GM12878 (cell line): ENCODE measurements around the gene KRTAP10-7. TPM values are rescaled to one million over a fixed set of nuclear protein-coding genes. Genes with fewer than 3 reads are reported as not detected.

ENCODE experiments used
- ATAC-seq: fragments of 200-7000 bp; cut with Tn5 transposase; 3 replicates; pipeline ENCODE4 v1.9.1; 2020; ENCODE audit warnings: mild to moderate bottlenecking, moderate library complexity
- BruUV-seq: library from RNA; stranded (reverse); fragments of 400-500 nt; replicated peaks from 2 replicates; lab custom pipeline; 2021; lab: Mats Ljungman, UMichigan
- CTCF ChIA-PET: fragments of 300-600 bp; sonication (Branson Sonifier 250); formaldehyde crosslinking; extraction: SDS; loops from one replicate; lab custom pipeline; 2021; ENCODE audit warnings: inconsistent platforms; lab: Yijun Ruan, JAX
- POLR2A ChIA-PET: fragments of 350-600 bp; formaldehyde crosslinking; extraction: SDS; loops from one replicate; lab custom pipeline; 2021; ENCODE audit warnings: inconsistent platforms; lab: Charles Lee
- RAD21 ChIA-PET: fragments of 300-600 bp; sonication (Branson Sonifier 250); formaldehyde crosslinking; loops from one replicate; lab custom pipeline; 2023; ENCODE audit warnings: antibody characterized with exemption; ENCODE audit not compliant: unreplicated experiment; lab: Charles Lee
- SMC1A ChIA-PET: fragments of 300-600 bp; sonication (Branson Sonifier 250); formaldehyde crosslinking; loops from one replicate; lab custom pipeline; 2023; ENCODE audit not compliant: unreplicated experiment, uncharacterized antibody; lab: Charles Lee
- DNase-seq: peaks from one replicate; pipeline ENCODE4 v3.0.0-alpha.2; 2011; ENCODE audit warnings: low read depth, low spot score
- FAIRE-seq: peaks from 3 replicates; lab custom pipeline; 2011; peaks lifted over from hg19 to GRCh38; lab: Jason Lieb, UNC
- H2AFZ ChIP-seq: 2 replicates; pipeline ENCODE4 v1.6.0; 2011; ENCODE audit warnings: low read depth, low read length, control low read depth; ENCODE audit not compliant: control insufficient read depth
- H3K27ac ChIP-seq: 2 replicates; pipeline ENCODE4 v1.5.1; 2011; ENCODE audit warnings: control low read depth; ENCODE audit not compliant: control insufficient read depth, insufficient read depth
- H3K27me3 ChIP-seq, 2 experiments: replicated peaks in 1 of 2; 2 replicates each; pipeline versions ENCODE4 v1.6.0 to v1.6.1; 2011; ENCODE audit warnings: low read length in 1 of 2; ENCODE audit not compliant: control insufficient read depth in 2 of 2, insufficient read depth in 2 of 2
- H3K36me3 ChIP-seq, 2 experiments: 2 replicates each; pipeline ENCODE4 v1.5.1; 2011; ENCODE audit warnings: low read length in 1 of 2; ENCODE audit not compliant: control insufficient read depth in 2 of 2, insufficient read depth in 2 of 2
- H3K4me1 ChIP-seq: 2 replicates; pipeline ENCODE4 v1.6.1; 2011; ENCODE audit warnings: mild to moderate bottlenecking, low read length, moderate library complexity, mixed read lengths; ENCODE audit not compliant: control insufficient read depth, insufficient read depth
- H3K4me2 ChIP-seq: 2 replicates; pipeline ENCODE4 v1.6.0; 2011; ENCODE audit warnings: control low read depth; ENCODE audit not compliant: control insufficient read depth, insufficient read depth
- H3K4me3 ChIP-seq: fragments of 200-600 bp; sonication (generic); 2 replicates; pipeline ENCODE4 v1.5.1; 2016
- H3K79me2 ChIP-seq: 2 replicates; pipeline ENCODE4 v1.6.0; 2011; ENCODE audit warnings: low read length; ENCODE audit not compliant: control insufficient read depth, insufficient read depth
- H3K9ac ChIP-seq: 2 replicates; pipeline ENCODE4 v1.8.0; 2011; ENCODE audit warnings: low read length, control low read depth, mixed read lengths; ENCODE audit not compliant: control insufficient read depth, insufficient read depth
- H3K9me3 ChIP-seq: replicated peaks from 3 replicates; pipeline ENCODE4 v1.5.1; 2011; ENCODE audit warnings: mild to moderate bottlenecking, low read length; ENCODE audit not compliant: control insufficient read depth, insufficient read depth
- H4K20me1 ChIP-seq: 2 replicates; pipeline ENCODE4 v1.6.0; 2011; ENCODE audit not compliant: control insufficient read depth, insufficient read depth
- ATF7 ChIP-seq: fragments of 450-650 bp; IDR thresholded peaks from 2 replicates; pipeline ENCODE4 v1.6.1; 2016; ENCODE audit warnings: low read depth, mild to moderate bottlenecking
- BRCA1 ChIP-seq: IDR thresholded peaks from 2 replicates; pipeline ENCODE4 v1.6.1; 2011; ENCODE audit warnings: low read depth, low read length, improper control_type of control experiment
- CEBPZ ChIP-seq: fragments of 150-350 bp; IDR thresholded peaks from 2 replicates; pipeline ENCODE4 v1.6.1; 2016; ENCODE audit warnings: low read depth, low read length
- ESRRA ChIP-seq: IDR thresholded peaks from 2 replicates; pipeline ENCODE4 v1.6.1; 2012; ENCODE audit warnings: mild to moderate bottlenecking, low read length, improper control_type of control experiment
- HDAC6 ChIP-seq: fragments of 200-600 bp; sonication (generic); IDR thresholded peaks from one replicate; pipeline ENCODE4 v1.8.0; 2017; ENCODE audit warnings: antibody characterized with exemption; ENCODE audit not compliant: unreplicated experiment
- PBX3 ChIP-seq: IDR thresholded peaks from 2 replicates; pipeline ENCODE4 v1.6.1; 2011; ENCODE audit warnings: mild to moderate bottlenecking, low read depth, low read length, moderate library complexity; ENCODE audit not compliant: insufficient replicate concordance
- WRNIP1 ChIP-seq: IDR thresholded peaks from 2 replicates; pipeline ENCODE4 v1.6.1; 2011; ENCODE audit warnings: low read depth, low read length, improper control_type of control experiment, borderline replicate concordance
- ZBTB4 ChIP-seq: fragments of 450-650 bp; formaldehyde crosslinking; IDR thresholded peaks from 2 replicates; pipeline ENCODE4 v1.4.0; 2022; ENCODE audit warnings: mild to moderate bottlenecking, moderate library complexity
- ZNF274 ChIP-seq: IDR thresholded peaks from one replicate; pipeline ENCODE4 v1.8.0; 2011; ENCODE audit not compliant: insufficient read length, insufficient read depth
- ZNF687 ChIP-seq: fragments of 450-650 bp; IDR thresholded peaks from 2 replicates; pipeline ENCODE4 v1.6.1; 2017; ENCODE audit warnings: mild to moderate bottlenecking, moderate library complexity
- WGBS: methylation state at CpG from one replicate; pipeline ENCODE4 v1.1.6; 2016; ENCODE audit warnings: low lambda C conversion rate; ENCODE audit not compliant: insufficient replicate concordance, insufficient coverage; ENCODE audit errors: missing lambda C conversion rate; 5-methylcytosine and 5-hydroxymethylcytosine counted together
- in situ Hi-C: fragments of 300-500 bp; cut with MboI; formaldehyde crosslinking; loops from 9 replicates; pipeline ENCODE4 v1.14.3; 2018; ENCODE audit warnings: mixed read lengths
- intact Hi-C: fragments of 100-400 bp; cut with micrococcal nuclease; formaldehyde crosslinking; loops from one replicate; pipeline ENCODE4 v1.14.2; 2022; ENCODE audit not compliant: unreplicated experiment
- polyA plus RNA-seq, 11 experiments: library from polyadenylated mRNA; depleted of rRNA in 4 of 11; unstranded in 6 of 11; stranded (reverse) in 5 of 11; fragments of >200 nt; fragmentation: Nextera tagmentation in 4 of 11; fragmentation: Illumina TruSeq in 1 of 11; extraction: Ambion mirVana in 4 of 11; extraction: Trizol in 1 of 11; gene quantifications; 1 replicate in 1 of 11; 2 replicates in 10 of 11; pipeline versions ENCODE4 v1.2.1 to v1.2.3, GENCODE V29; 2011 to 2016; ENCODE audit warnings: inconsistent platforms in 2 of 11, missing spikeins in 2 of 11, low read depth in 1 of 11
- total RNA-seq, 4 experiments: library from RNA; depleted of rRNA in 3 of 4; stranded (reverse); fragments of >200 nt in 3 of 4; fragmentation: Illumina TruSeq in 1 of 4; extraction: Trizol in 1 of 4; gene quantifications; 2 replicates each; pipeline versions ENCODE4 v1.2.1 to v1.2.3, GENCODE V29; 2013 to 2021

KRTAP10-7 gene
- total and polyA plus RNA-seq, 10 of the 15 experiments (the other 5 are each of a cell fraction or from before 2014, with no cell fraction given): not detected

- TF ChIP-seq PBX3 (no peak), BRCA1 (no peak), ZNF274 (no peak)
Measured at GRCh38 chr21:44603109-44603875, 2.9 kb downstream of the KRTAP10-7 start (continued).

GRCh38 chr21:44603911-44604310 is 3.5 kb downstream of the KRTAP10-7 start:
- DNase-seq (no peak), ATAC-seq (no peak), FAIRE-seq (no peak)
- Histone ChIP-seq H3K27me3 (no peaks in the 10 kb centered on the region), H2AFZ (no peak overlapping the region), H3K79me2 (no peaks in the 10 kb centered on the region), H3K4me3 (no peak overlapping the region), H3K4me2 (no peak overlapping the region), H3K4me1 (no peaks in the 10 kb centered on the region), H3K27ac (no peak overlapping the region), H3K36me3 (no peaks in the 10 kb centered on the region), H3K9me3 (no peaks in the 10 kb centered on the region; the same call in 2 of the 3 replicates), H3K9ac (no peak overlapping the region), H4K20me1 (no peaks in the 10 kb centered on the region)
- ChIA-PET CTCF (no interaction called here), RAD21 (no interaction called here), SMC1A (no interaction called here), POLR2A (no interaction called here)
- intact Hi-C loops: no loop called here
- WGBS: 23% methylated on average over 8 of the region's 8 CpGs
- in situ Hi-C loops: no loop called here
- BruUV-seq: no TSS peak
- TF ChIP-seq HDAC6 (no peak), ATF7 (no peak), CEBPZ (no peak), ZBTB4 (no peak), WRNIP1 (no peak), ZNF687 (no peak), ESRRA (no peak)
